ENCODE data around the gene DNER. TPM values are rescaled to one million over a fixed set of nuclear protein-coding genes. Genes with fewer than 3 reads are reported as not detected.

DNER gene
- total RNA-seq, 1 donor from 2014 or later, result not detected

DNA sequence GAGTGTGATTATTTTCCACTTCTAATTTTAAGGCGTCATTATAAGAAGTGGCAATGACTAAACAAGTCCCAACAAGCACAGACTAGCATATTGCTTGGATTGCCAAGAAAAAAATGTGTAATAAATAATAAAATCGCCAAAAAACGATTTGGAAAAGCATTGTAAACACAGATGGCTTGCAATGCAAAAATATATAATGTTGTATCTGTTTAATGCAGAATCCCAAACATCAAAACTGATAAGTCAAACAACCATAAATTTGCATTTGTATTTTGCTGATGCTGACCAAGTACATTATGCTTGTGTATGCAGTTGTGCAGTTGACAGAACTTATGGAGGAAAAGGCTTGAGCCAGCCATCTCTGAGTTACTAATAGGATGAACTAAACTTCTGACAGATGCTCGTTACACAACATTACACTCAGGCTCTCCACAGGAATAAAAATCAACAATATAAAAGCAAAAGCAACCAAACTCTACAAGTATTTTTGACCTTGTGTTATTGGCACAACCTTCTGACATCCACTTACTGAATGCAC lies 68.1 kb downstream of the DNER start:
- ATAC-seq (ENCODE audit: low read depth) (no peak), DNase-seq (no peak)
- Mint-ChIP-seq H3K4me1 (no peaks in the 10 kb centered on the region), H3K27ac (no peak overlapping the region), H3K27me3 (peaks cover 9% of the 10 kb centered on the region), H3K36me3 (ENCODE audit: low read depth) (no peaks in the 10 kb centered on the region), H3K9me3 (no peaks in the 10 kb centered on the region), H3K4me3 (no peak overlapping the region)
- intact Hi-C loops (cut with micrococcal nuclease), result no loop called here
- POLR2A ChIA-PET, result no interaction called here
- TF ChIP-seq CTCF (IDR thresholded peaks at IDR 0.05), result no peak
- CTCF ChIA-PET, result no interaction called here

GRCh38 chr2:229642371-229642770 lies 72.0 kb downstream of the DNER start:
- POLR2A ChIA-PET, result no interaction called here
- ATAC-seq (ENCODE audit: low read depth), result no peak

GRCh38 chr2:229641676-229642075 lies 72.7 kb downstream of the DNER start:
- no peaks in the 10 kb centered on the region for H3K4me1 Mint-ChIP-seq
- POLR2A ChIA-PET, result no interaction called here
- no peaks in the 10 kb centered on the region for H3K36me3 Mint-ChIP-seq (ENCODE audit: low read depth)
- CTCF ChIA-PET, result no interaction called here
- DNase-seq (no peak), ATAC-seq (ENCODE audit: low read depth) (no peak)
- no peak for TF ChIP-seq CTCF (IDR thresholded peaks at IDR 0.05)
- no peak overlapping the region for H3K27ac Mint-ChIP-seq
- H3K27me3 Mint-ChIP-seq, result peaks cover 11% of the 10 kb centered on the region
- intact Hi-C loops (cut with micrococcal nuclease), result no loop called here
- H3K4me3 Mint-ChIP-seq, result no peak overlapping the region
- no peaks in the 10 kb centered on the region for H3K9me3 Mint-ChIP-seq

More at GRCh38 chr2:229642371-229642770, 72.0 kb downstream of the DNER start:
- Mint-ChIP-seq H3K4me3 (no peak overlapping the region), H3K27me3 (peaks cover 11% of the 10 kb centered on the region), H3K36me3 (ENCODE audit: low read depth) (no peaks in the 10 kb centered on the region), H3K9me3 (no peaks in the 10 kb centered on the region), H3K27ac (no peak overlapping the region), H3K4me1 (no peaks in the 10 kb centered on the region)
- intact Hi-C loops (cut with micrococcal nuclease), result no loop called here
- no peak for DNase-seq
- no peak for TF ChIP-seq CTCF (IDR thresholded peaks at IDR 0.05)
- CTCF ChIA-PET, result no interaction called here

GRCh38 chr2:229640636-229641035 lies 73.7 kb downstream of the DNER start:
- TF ChIP-seq CTCF (IDR thresholded peaks at IDR 0.05), result no peak
- intact Hi-C loops (cut with micrococcal nuclease), result no loop called here
- DNase-seq (no peak), ATAC-seq (ENCODE audit: low read depth) (no peak)
- H3K9me3 Mint-ChIP-seq, result no peaks in the 10 kb centered on the region
- peaks cover 12% of the 10 kb centered on the region for H3K27me3 Mint-ChIP-seq
- ChIA-PET CTCF (no interaction called here), POLR2A (no interaction called here)
- no peak overlapping the region for H3K4me3 Mint-ChIP-seq
- no peak overlapping the region for H3K27ac Mint-ChIP-seq
- H3K36me3 Mint-ChIP-seq (ENCODE audit: low read depth), result no peaks in the 10 kb centered on the region
- H3K4me1 Mint-ChIP-seq, result no peaks in the 10 kb centered on the region

- ATAC-seq (ENCODE audit: low read depth) (no peak), DNase-seq (no peak)
- intact Hi-C loops (cut with micrococcal nuclease), result no loop called here
- CTCF ChIA-PET, result no interaction called here
- H3K9me3 Mint-ChIP-seq, result no peaks in the 10 kb centered on the region
- no peak overlapping the region for H3K4me3 Mint-ChIP-seq
- H3K27ac Mint-ChIP-seq, result no peak overlapping the region
- peaks cover 13% of the 10 kb centered on the region for H3K27me3 Mint-ChIP-seq
- no peak for TF ChIP-seq CTCF (IDR thresholded peaks at IDR 0.05)
- no peaks in the 10 kb centered on the region for H3K4me1 Mint-ChIP-seq
- no peaks in the 10 kb centered on the region for H3K36me3 Mint-ChIP-seq (ENCODE audit: low read depth)
- POLR2A ChIA-PET, result no interaction called here
Observed at GRCh38 chr2:229636571-229636970, 77.8 kb downstream of the DNER start.
